K562 (cell line): ENCODE data around the gene ERFL. TPM values are rescaled to one million over a fixed set of nuclear protein-coding genes. Genes with fewer than 3 reads are reported as not detected.

Experiments
- ATF7 ChIP-seq: fragments of 450-650 bp; IDR thresholded peaks from 2 replicates; pipeline ENCODE4 v1.7.1; 2014; ENCODE audit warnings: mild to moderate bottlenecking, moderate library complexity
- BHLHE40 ChIP-seq: IDR thresholded peaks from 2 replicates; pipeline ENCODE4 v1.6.1; 2011; ENCODE audit warnings: low read length, improper control_type of control experiment
- CHD4 ChIP-seq: fragments of 200-600 bp; sonication (generic); IDR thresholded peaks from 3 replicates; pipeline ENCODE4 v1.6.1; 2012; ENCODE audit warnings: low read depth, mild to moderate bottlenecking, mixed read lengths, low read length, inconsistent platforms; ENCODE audit not compliant: insufficient read depth, insufficient replicate concordance, poor library complexity, severe bottlenecking
- CXXC5 ChIP-seq: fragments of 250-450 bp; sonication (Bioruptor Pico); IDR thresholded peaks from 2 replicates; pipeline ENCODE4 v1.8.0; 2022; ENCODE audit warnings: inconsistent platforms, mild to moderate bottlenecking, moderate library complexity
- EZH2 ChIP-seq: IDR thresholded peaks from 2 replicates; pipeline ENCODE4 v1.6.1; 2012; ENCODE audit warnings: low read depth, mild to moderate bottlenecking, inconsistent platforms, low read length, borderline replicate concordance
- HNRNPL ChIP-seq: fragments of 200-400 bp; formaldehyde crosslinking; IDR thresholded peaks from 2 replicates; pipeline ENCODE4 v1.6.1; 2017; ENCODE audit warnings: low read depth, mild to moderate bottlenecking, low read length
- HOMEZ ChIP-seq: fragments of 250-450 bp; sonication (Bioruptor Pico); IDR thresholded peaks from 2 replicates; pipeline ENCODE4 v1.4.0; 2020; ENCODE audit warnings: mild to moderate bottlenecking, moderate library complexity
- LCOR ChIP-seq: sonication (generic); formaldehyde crosslinking; IDR thresholded peaks from 2 replicates; pipeline ENCODE4 v1.8.0; 2022; ENCODE audit warnings: mild to moderate bottlenecking, missing genetic modification reagents
- MNT ChIP-seq, 2 experiments: fragments of 450-650 bp; conservative IDR thresholded peaks; 2 replicates each; pipeline ENCODE4 v1.6.1; 2017; ENCODE audit warnings: mild to moderate bottlenecking in 2 of 2, moderate library complexity in 2 of 2
- NEUROD1 ChIP-seq: fragments of 150-350 bp; IDR thresholded peaks from 2 replicates; pipeline ENCODE4 v1.6.1; 2014; ENCODE audit warnings: borderline replicate concordance, low read length, low read depth; ENCODE audit not compliant: partially characterized antibody
- NR4A1 ChIP-seq, 2 experiments: fragments of 250-450 bp in 1 of 2; fragments of 450-650 bp in 1 of 2; sonication (Bioruptor Pico) in 1 of 2; IDR thresholded peaks; 2 replicates each; pipeline versions ENCODE4 v1.4.0 to v1.6.1; 2016 to 2020; ENCODE audit warnings: mild to moderate bottlenecking in 2 of 2, missing compliant biosample characterization in 1 of 2, missing genetic modification characterization in 1 of 2, moderate library complexity in 1 of 2
- RAD51 ChIP-seq: fragments of 450-650 bp; IDR thresholded peaks from 2 replicates; pipeline ENCODE4 v1.7.1; 2016; ENCODE audit warnings: low read depth, mild to moderate bottlenecking, borderline replicate concordance
- RBM25 ChIP-seq: fragments of 200-400 bp; formaldehyde crosslinking; IDR thresholded peaks from 2 replicates; pipeline ENCODE4 v1.6.1; 2018; ENCODE audit warnings: low read length, low read depth, moderate library complexity; ENCODE audit not compliant: severe bottlenecking
- RREB1 ChIP-seq: fragments of 250-450 bp; sonication (Bioruptor Pico); IDR thresholded peaks from 2 replicates; pipeline ENCODE4 v1.4.0; 2020
- ZNF124 ChIP-seq: sonication (generic); formaldehyde crosslinking; IDR thresholded peaks from 2 replicates; pipeline ENCODE4 v1.8.1; 2022; ENCODE audit warnings: missing genetic modification reagents
- ZNF639 ChIP-seq, 2 experiments: fragments of 200-800 bp in 1 of 2; sonication (Bioruptor generic) in 1 of 2; sonication (generic) in 1 of 2; formaldehyde crosslinking in 1 of 2; IDR thresholded peaks in 1 of 2; conservative IDR thresholded peaks in 1 of 2; 2 replicates each; pipeline versions ENCODE4 v1.5.0 to v1.6.1; 2016 to 2020; ENCODE audit warnings: missing compliant biosample characterization in 1 of 2, missing genetic modification characterization in 1 of 2, missing genetic modification reagents in 1 of 2
- polyA plus RNA-seq, 8 experiments: library from polyadenylated mRNA; depleted of rRNA in 4 of 8; stranded (reverse) in 5 of 8; unstranded in 3 of 8; fragments of >200 nt; fragmentation: Nextera tagmentation in 2 of 8; fragmentation: Illumina TruSeq in 1 of 8; extraction: Ambion mirVana in 2 of 8; extraction: Trizol in 1 of 8; gene quantifications; 2 replicates each; pipeline versions ENCODE4 v1.2.1 to v1.2.3, GENCODE V29; 2011 to 2014; ENCODE audit warnings: inconsistent platforms in 1 of 8, missing spikeins in 1 of 8
- total RNA-seq, 7 experiments: library from RNA; depleted of rRNA in 6 of 7; stranded (reverse); fragments of >200 nt in 6 of 7; fragmentation: Illumina TruSeq in 2 of 7; extraction: Trizol in 2 of 7; gene quantifications; 2 replicates each; pipeline versions ENCODE4 v1.2.1 to v1.2.3, GENCODE V29; 2011 to 2021; ENCODE audit warnings: low replicate concordance in 1 of 7

ERFL gene
- total and polyA plus RNA-seq, 9 of the 15 experiments (the other 6 are each of a cell fraction or from before 2014, with no cell fraction given) = 0.07 to 0.75 (median 0.32) TPM; not detected in 4

- TF ChIP-seq RREB1 (CRISPR knock-in tag) = no peak
- no peak for TF ChIP-seq LCOR (CRISPR knock-in tag)
- TF ChIP-seq ZNF124 (CRISPR knock-in tag) = no peak
- TF ChIP-seq MNT (conservative IDR thresholded peaks at IDR 0.05) = peak in 1 of 2 experiments; percentile 46; a peak in 2 of 4 replicates
- no peak for TF ChIP-seq CXXC5 (CRISPR knock-in tag)
- 0 out of 2 replicates have a peak, but pooled peaks have one; percentile 24 for TF ChIP-seq BHLHE40
- TF ChIP-seq RBM25 = no peak
- TF ChIP-seq ATF7 = 0 out of 2 replicates have a peak, but pooled peaks have one; percentile 18
- TF ChIP-seq NR4A1 (CRISPR knock-in tag; IDR thresholded peaks at IDR 0.05) = no peak
- no peak for TF ChIP-seq NR4A1 (tag; IDR thresholded peaks at IDR 0.05)
- TF ChIP-seq EZH2 = no peak
- TF ChIP-seq RAD51 = peak; percentile 70
- no peak for TF ChIP-seq HOMEZ (CRISPR knock-in tag)
- no peak for TF ChIP-seq NEUROD1
- no peak for TF ChIP-seq CHD4
- TF ChIP-seq HNRNPL = no peak
- no peak for TF ChIP-seq ZNF639 (CRISPR knock-in tag; conservative IDR thresholded peaks at IDR 0.05 in 1 of 2, IDR thresholded peaks at IDR 0.05 in 1 of 2)
Observed at GRCh38 chr19:41957838-41958366, 29.7 kb upstream of the ERFL start (continued).
